ENCODE results near the gene KHDRBS1. TPM values are rescaled to one million over a fixed set of nuclear protein-coding genes. Genes with fewer than 3 reads are reported as not detected.

KHDRBS1 gene
- total and polyA plus RNA-seq, 2 of the 13 experiments (the other 11 are each of a cell fraction or from before 2014, with no cell fraction given) = 25.1 to 39.0 TPM

- TF ChIP-seq, protein P1, sequence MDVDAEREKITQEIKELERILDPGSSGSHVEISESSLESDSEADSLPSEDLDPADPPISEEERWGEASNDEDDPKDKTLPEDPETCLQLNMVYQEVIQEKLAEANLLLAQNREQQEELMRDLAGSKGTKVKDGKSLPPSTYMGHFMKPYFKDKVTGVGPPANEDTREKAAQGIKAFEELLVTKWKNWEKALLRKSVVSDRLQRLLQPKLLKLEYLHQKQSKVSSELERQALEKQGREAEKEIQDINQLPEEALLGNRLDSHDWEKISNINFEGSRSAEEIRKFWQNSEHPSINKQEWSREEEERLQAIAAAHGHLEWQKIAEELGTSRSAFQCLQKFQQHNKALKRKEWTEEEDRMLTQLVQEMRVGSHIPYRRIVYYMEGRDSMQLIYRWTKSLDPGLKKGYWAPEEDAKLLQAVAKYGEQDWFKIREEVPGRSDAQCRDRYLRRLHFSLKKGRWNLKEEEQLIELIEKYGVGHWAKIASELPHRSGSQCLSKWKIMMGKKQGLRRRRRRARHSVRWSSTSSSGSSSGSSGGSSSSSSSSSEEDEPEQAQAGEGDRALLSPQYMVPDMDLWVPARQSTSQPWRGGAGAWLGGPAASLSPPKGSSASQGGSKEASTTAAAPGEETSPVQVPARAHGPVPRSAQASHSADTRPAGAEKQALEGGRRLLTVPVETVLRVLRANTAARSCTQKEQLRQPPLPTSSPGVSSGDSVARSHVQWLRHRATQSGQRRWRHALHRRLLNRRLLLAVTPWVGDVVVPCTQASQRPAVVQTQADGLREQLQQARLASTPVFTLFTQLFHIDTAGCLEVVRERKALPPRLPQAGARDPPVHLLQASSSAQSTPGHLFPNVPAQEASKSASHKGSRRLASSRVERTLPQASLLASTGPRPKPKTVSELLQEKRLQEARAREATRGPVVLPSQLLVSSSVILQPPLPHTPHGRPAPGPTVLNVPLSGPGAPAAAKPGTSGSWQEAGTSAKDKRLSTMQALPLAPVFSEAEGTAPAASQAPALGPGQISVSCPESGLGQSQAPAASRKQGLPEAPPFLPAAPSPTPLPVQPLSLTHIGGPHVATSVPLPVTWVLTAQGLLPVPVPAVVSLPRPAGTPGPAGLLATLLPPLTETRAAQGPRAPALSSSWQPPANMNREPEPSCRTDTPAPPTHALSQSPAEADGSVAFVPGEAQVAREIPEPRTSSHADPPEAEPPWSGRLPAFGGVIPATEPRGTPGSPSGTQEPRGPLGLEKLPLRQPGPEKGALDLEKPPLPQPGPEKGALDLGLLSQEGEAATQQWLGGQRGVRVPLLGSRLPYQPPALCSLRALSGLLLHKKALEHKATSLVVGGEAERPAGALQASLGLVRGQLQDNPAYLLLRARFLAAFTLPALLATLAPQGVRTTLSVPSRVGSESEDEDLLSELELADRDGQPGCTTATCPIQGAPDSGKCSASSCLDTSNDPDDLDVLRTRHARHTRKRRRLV (CRISPR knock-in tag; IDR thresholded peaks at IDR 0.05) = peak; percentile 78
- no peak for TF ChIP-seq SOX6 (IDR thresholded peaks at IDR 0.05)
- peak; percentile 93 for TF ChIP-seq SOX6 (CRISPR knock-in tag; IDR thresholded peaks at IDR 0.05)
- TF ChIP-seq, protein P2, sequence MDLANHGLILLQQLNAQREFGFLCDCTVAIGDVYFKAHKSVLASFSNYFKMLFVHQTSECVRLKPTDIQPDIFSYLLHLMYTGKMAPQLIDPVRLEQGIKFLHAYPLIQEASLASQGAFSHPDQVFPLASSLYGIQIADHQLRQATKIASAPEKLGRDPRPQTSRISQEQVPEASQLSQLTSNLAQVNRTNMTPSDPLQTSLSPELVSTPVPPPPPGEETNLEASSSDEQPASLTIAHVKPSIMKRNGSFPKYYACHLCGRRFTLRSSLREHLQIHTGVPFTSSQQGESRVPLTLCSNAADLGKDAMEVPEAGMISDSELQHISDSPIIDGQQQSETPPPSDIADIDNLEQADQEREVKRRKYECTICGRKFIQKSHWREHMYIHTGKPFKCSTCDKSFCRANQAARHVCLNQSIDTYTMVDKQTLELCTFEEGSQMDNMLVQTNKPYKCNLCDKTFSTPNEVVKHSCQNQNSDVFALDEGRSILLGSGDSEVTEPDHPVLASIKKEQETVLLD (CRISPR knock-in tag; IDR thresholded peaks at IDR 0.05; ENCODE audit: low read depth) = no peak; the same call in 1 of the 2 replicates
- TF ChIP-seq ZNF574 (CRISPR knock-in tag; IDR thresholded peaks at IDR 0.05) = peak; percentile 48
- no peak for TF ChIP-seq HHEX (CRISPR knock-in tag; IDR thresholded peaks at IDR 0.05)
- TF ChIP-seq KAT2B (IDR thresholded peaks at IDR 0.05; ENCODE audit: borderline replicate concordance, low read depth, low read length) = no peak
- peak; percentile 81 for TF ChIP-seq TEAD3 (CRISPR knock-in tag; optimal IDR thresholded peaks at IDR 0.05; ENCODE audit: borderline replicate concordance)
- TF ChIP-seq ZNF746 (CRISPR knock-in tag; IDR thresholded peaks at IDR 0.05) = peak; percentile 85
- no peak for TF ChIP-seq NR3C1 (CRISPR knock-in tag; IDR thresholded peaks at IDR 0.05)
- no peak for TF ChIP-seq CENPX (CRISPR knock-in tag; IDR thresholded peaks at IDR 0.05)
- TF ChIP-seq, protein P3, sequence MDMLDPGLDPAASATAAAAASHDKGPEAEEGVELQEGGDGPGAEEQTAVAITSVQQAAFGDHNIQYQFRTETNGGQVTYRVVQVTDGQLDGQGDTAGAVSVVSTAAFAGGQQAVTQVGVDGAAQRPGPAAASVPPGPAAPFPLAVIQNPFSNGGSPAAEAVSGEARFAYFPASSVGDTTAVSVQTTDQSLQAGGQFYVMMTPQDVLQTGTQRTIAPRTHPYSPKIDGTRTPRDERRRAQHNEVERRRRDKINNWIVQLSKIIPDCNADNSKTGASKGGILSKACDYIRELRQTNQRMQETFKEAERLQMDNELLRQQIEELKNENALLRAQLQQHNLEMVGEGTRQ (IDR thresholded peaks at IDR 0.05; ENCODE audit: low read depth, low read length) = peak; percentile 96
- TF ChIP-seq, protein P3 (CRISPR knock-in tag; IDR thresholded peaks at IDR 0.05; ENCODE audit: borderline replicate concordance) = peak; percentile 93
- no peak for TF ChIP-seq RFX3 (CRISPR knock-in tag; IDR thresholded peaks at IDR 0.05)
- TF ChIP-seq ZNF260 (CRISPR knock-in tag; IDR thresholded peaks at IDR 0.05; ENCODE audit: borderline replicate concordance, low read depth) = no peak
- TF ChIP-seq RAD51 (IDR thresholded peaks at IDR 0.05; ENCODE audit: borderline replicate concordance) = peak; percentile 94
- 0 out of 2 replicates have a peak, but pooled peaks have one; percentile 67 for TF ChIP-seq ZNF660 (CRISPR knock-in tag; IDR thresholded peaks at IDR 0.05; ENCODE audit: borderline replicate concordance, low read depth)
- TF ChIP-seq TCF7L2 (IDR thresholded peaks at IDR 0.05; ENCODE audit: low read depth, low read length) = no peak
Measured at GRCh38 chr1:32013386-32014198, at the start of gene KHDRBS1 (continued).
